Lower leg skin (tissue), 4 donors: ENCODE data around the gene TNFRSF1A. TPM values are rescaled to one million over a fixed set of nuclear protein-coding genes. Genes with fewer than 3 reads are reported as not detected.

Experiments
- DNase-seq, 2 donors: peaks; one replicate each; pipeline ENCODE4 v3.0.0-alpha.2; 2019; ENCODE audit warnings: low spot score in 2 of 2
- H3K4me3 ChIP-seq: fragments of 200-600 bp; sonication (generic); 2 replicates; pipeline ENCODE4 v1.5.1; 2017; ENCODE audit warnings: mild to moderate bottlenecking, low read depth; ENCODE audit not compliant: poor library complexity, severe bottlenecking
- POLR2A ChIP-seq, 2 donors: fragments of 450-650 bp; IDR thresholded peaks; one replicate each; pipeline ENCODE4 v1.6.1; 2016 to 2017; ENCODE audit warnings: antibody characterized with exemption in 2 of 2, mild to moderate bottlenecking in 1 of 2, moderate library complexity in 1 of 2
- WGBS, 2 donors: methylation state at CpG; one replicate each; pipeline ENCODE4 v1.1.5; 2018; 5-methylcytosine and 5-hydroxymethylcytosine counted together
- intact Hi-C: fragments of 100-400 bp; cut with DNase I; formaldehyde crosslinking; loops from one replicate; pipeline ENCODE4 v1.15.0; 2023; ENCODE audit warnings: low total_unique reads
- total RNA-seq, 4 donors: library from RNA; depleted of rRNA; stranded (reverse); fragments of >200 nt; gene quantifications; one replicate each; pipeline ENCODE4 v1.1.0, GENCODE V29; 2016
- TF ChIP-seq, protein P1 (sequence below), 3 donors: fragments of 450-650 bp; IDR thresholded peaks; one replicate each; pipeline ENCODE4 v1.5.1; 2016; ENCODE audit warnings: antibody characterized with exemption in 3 of 3, mild to moderate bottlenecking in 3 of 3, moderate library complexity in 2 of 3

The TNFRSF1A gene
- total RNA-seq, 4 donors from 2014 or later = 104 to 252 (median 186) TPM

DNA sequence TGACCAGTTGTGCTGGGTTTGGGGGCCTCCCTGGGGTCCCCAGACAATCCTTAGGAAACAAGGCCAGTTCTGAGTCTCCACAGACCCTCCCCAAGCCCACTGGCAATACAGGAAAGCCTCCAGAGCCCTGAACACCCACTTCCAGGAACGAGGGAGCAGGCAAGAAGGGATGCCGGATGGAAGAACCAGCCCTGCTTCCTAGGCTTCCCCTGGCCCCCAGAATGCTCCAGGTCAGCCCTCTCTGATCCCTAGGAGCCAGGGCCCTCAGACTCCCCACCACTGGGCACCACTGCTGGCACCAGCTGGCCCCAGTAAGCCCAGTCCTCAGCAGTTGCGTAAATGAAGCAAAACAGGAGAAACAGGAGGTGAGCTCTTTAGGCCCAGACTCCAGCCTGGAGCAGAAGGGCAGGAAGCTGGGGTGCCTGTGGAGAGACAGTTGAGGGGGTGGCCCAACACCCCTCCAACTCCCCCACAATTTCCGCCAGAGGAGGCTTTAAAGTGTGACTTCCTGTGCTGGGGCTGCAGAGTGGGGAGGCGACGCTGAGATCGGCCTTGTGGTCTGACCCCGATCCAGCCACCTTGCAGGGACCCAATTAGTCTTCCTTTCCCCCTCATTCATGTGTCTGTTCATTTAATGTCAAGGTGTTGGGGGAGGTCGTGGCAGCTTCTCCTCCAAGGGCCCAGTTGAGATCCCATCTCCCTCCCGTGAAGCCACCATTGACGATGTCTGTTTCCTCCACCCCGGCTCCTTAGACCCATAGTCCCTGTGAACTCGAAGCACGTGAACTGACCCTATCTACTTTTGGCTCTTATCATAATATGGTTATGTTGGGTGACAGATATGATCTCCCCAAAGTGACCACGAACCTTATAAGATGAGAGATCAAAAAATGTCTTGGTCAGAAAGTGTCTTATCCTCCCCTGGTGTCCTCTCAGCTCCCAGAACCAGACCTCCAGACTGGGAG is 4.7 kb downstream of the TNFRSF1A start:
- no peak for TF ChIP-seq POLR2A (IDR thresholded peaks at IDR 0.05)
- TF ChIP-seq, protein P1, sequence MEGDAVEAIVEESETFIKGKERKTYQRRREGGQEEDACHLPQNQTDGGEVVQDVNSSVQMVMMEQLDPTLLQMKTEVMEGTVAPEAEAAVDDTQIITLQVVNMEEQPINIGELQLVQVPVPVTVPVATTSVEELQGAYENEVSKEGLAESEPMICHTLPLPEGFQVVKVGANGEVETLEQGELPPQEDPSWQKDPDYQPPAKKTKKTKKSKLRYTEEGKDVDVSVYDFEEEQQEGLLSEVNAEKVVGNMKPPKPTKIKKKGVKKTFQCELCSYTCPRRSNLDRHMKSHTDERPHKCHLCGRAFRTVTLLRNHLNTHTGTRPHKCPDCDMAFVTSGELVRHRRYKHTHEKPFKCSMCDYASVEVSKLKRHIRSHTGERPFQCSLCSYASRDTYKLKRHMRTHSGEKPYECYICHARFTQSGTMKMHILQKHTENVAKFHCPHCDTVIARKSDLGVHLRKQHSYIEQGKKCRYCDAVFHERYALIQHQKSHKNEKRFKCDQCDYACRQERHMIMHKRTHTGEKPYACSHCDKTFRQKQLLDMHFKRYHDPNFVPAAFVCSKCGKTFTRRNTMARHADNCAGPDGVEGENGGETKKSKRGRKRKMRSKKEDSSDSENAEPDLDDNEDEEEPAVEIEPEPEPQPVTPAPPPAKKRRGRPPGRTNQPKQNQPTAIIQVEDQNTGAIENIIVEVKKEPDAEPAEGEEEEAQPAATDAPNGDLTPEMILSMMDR (IDR thresholded peaks at IDR 0.05) = no peak
- H3K4me3 ChIP-seq = no peak overlapping the region
- DNase-seq = no peak
- WGBS, 2 donors = 28 to 32% methylated on average over 15 of the region's 15 CpGs
- intact Hi-C loops = loop anchor here (5.0 to 10.0 kb wide), 2 partner anchors 40 to 198 kb away; partner anchors contain the start of genes GAPDH and SCNN1A

DNA sequence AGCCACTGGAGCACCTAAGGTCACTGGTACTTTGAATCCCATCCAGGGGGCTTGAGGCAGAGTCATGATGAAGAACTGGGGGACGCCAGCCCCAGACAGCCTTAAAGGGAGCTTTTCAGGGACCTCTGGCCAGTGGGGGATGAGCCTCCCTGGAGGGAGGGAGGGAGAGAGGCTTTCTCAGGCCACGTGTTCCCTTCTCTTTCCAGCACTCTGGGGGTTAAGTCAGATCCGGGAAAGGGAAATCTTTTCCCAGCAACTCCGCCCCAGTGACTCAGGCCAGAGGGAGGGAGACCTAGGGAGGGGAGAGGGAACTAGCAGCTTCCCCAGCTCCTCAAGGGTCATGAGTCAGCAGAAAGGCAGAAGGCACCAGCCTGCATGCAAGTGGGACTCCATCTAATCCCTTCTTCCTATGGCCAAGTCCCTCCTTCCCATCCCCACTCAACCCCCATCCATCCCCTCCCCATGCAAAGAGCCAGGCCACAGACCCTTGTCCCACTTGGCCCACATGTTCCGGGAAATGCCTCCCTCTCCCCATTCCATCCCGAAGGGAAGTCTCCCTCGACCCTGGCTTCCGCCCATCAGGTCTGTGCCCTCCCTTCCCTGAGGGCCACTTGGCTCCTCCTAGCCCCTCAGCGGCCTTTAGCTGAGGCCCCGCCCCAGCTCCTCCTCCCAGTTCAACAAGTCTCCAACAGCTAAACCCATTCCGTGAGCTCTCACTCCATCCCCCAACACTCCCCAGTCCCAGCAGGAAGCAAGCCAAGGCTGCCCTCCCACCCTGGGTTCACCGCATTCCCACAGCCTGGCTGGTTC is 5.6 kb downstream of the TNFRSF1A start:
- no peak overlapping the region for H3K4me3 ChIP-seq
- intact Hi-C loops = loop anchor here (5.0 to 10.0 kb wide), 2 partner anchors 41 to 199 kb away; partner anchors contain the start of genes GAPDH and SCNN1A
- TF ChIP-seq, protein P1 (IDR thresholded peaks at IDR 0.05) = no peak
- TF ChIP-seq POLR2A (IDR thresholded peaks at IDR 0.05) = no peak
- WGBS, 2 donors = 1 to 2% methylated on average over 12 of the region's 12 CpGs
- DNase-seq = peak; percentile 93 to 98

DNA sequence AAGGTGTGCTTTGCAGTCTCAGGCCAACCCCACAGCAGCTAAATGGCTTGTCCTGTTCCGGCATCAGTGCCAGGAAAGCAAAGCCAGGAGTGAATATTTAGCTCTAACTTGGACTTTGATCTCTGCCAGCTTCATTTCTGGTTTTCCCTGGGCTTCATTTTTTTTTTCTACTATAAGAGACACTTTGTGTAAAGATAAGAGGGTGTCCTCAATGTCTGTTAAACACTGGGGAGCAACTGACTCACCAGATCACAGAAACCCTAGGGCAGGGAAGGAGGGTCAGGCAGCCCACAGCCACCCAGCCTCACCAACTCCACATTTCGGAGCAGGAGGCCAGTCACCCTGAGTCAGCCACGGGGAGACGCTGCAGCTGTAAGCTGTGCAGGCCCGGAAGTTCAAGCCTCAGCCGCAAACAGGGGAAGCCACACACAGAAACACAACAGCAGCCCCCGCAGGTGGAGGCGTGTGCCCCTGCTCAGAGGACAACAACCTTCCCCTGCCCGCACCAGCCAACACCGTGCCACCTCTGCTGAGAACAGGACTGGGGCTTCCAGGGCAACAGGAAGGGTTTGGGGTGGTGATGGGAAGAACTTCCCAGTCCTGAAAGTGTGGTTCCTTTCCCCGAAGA is 6.3 kb downstream of the TNFRSF1A start:
- intact Hi-C loops = loop anchor here (5.0 to 10.0 kb wide), 2 partner anchors 42 to 199 kb away; partner anchors contain the start of genes GAPDH and SCNN1A
- no peak overlapping the region for H3K4me3 ChIP-seq
- TF ChIP-seq POLR2A (IDR thresholded peaks at IDR 0.05) = no peak
- TF ChIP-seq, protein P1 (IDR thresholded peaks at IDR 0.05) = peak in 1 of 3 donors; percentile 45
- peak; percentile 76 to 95 for DNase-seq
- 1 to 2% methylated on average over 9 to 11 of the region's 11 CpGs for WGBS, 2 donors

DNA sequence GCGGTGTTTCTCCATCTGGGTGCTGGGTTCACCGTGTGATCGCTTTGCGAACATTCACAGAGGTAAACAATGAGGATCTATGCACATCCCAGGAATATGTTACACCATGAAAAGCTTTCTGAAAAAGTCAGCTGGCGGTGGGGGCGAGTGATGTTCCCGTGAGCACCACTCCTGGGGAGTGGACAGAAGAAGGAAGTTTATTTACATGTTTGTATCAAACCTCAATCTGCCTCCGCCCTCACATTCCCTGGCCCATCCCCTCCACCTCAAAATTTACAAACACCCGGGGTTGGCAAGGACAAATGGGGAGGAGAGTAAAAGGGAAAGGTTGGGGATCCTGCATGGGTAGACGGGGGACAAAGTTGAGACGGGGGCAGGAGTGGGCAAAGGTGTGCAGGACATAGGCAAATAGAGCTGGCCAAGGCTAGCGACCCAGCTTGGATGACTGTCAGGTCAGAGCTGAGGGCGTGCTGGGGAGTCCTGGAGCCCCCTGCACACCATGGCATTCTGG is 6.9 kb downstream of the TNFRSF1A start:
- DNase-seq = no peak
- 17 to 27% methylated on average over 13 of the region's 13 CpGs for whole genome bisulfite sequencing, 2 donors
- no peak for TF ChIP-seq POLR2A (IDR thresholded peaks at IDR 0.05)
- TF ChIP-seq, protein P1 (IDR thresholded peaks at IDR 0.05) = no peak
- intact Hi-C loops = loop anchor here (5.0 to 10.0 kb wide), 2 partner anchors 42 to 200 kb away; partner anchors contain the start of genes GAPDH and SCNN1A
- no peak overlapping the region for H3K4me3 ChIP-seq

DNA sequence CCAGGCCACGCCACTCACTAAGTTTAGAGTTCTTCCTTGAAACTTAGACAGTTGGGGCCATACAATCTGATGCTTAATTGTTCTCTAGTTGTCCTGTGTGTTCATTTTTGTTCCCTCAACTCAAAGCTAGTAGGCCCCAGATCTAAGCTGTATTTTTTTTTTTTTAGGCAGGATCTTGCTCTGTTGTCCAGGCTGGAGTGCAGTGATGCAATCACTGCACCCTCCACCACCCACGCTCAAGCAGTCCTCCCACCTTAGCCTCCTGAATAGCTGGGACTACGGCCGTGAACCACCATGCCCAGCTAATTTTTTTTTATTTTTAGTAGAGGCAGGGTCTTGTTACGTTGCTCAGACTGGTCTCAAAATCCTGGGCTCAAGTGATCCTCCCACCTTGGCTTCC is 7.5 kb downstream of the TNFRSF1A start:
- DNase-seq = no peak
- intact Hi-C loops = loop anchor here (10.0 kb wide), 1 partner anchor 200 kb away; the partner anchor contains the start of gene GAPDH
- 53 to 57% methylated on average over 5 of the region's 5 CpGs for WGBS, 2 donors
- TF ChIP-seq, protein P1 (IDR thresholded peaks at IDR 0.05) = no peak
- no peak for TF ChIP-seq POLR2A (IDR thresholded peaks at IDR 0.05)
- H3K4me3 ChIP-seq = no peak overlapping the region
